Ecto neural progenitor cell (in vitro differentiated cells): ENCODE data around the gene CNTNAP2.

Source experiments
- DNase-seq: peaks from one replicate; pipeline ENCODE4 v3.0.0-alpha.2; 2018; ENCODE audit warnings: low spot score

Gene CNTNAP2

GRCh38 chr7:146606628-146607027, 490.0 kb downstream of the CNTNAP2 start:
- DNase-seq: no peak

- no peak for DNase-seq
Observed at GRCh38 chr7:146619641-146620040, 503.0 kb downstream of the CNTNAP2 start.

- DNase-seq: no peak
Observed at GRCh38 chr7:146626912-146627311, 510.3 kb downstream of the CNTNAP2 start.

- DNase-seq: no peak
Observed at GRCh38 chr7:146635205-146636032, 518.8 kb downstream of the CNTNAP2 start.

- DNase-seq: no peak
Observed at GRCh38 chr7:146636033-146636356, 519.4 kb downstream of the CNTNAP2 start.

GRCh38 chr7:146636581-146636980, 520.0 kb downstream of the CNTNAP2 start:
- no peak for DNase-seq

GRCh38 chr7:146639291-146639690, 522.7 kb downstream of the CNTNAP2 start:
- no peak for DNase-seq

- DNase-seq: no peak
Observed at GRCh38 chr7:146641491-146641890, 524.9 kb downstream of the CNTNAP2 start.

- DNase-seq: no peak
Observed at GRCh38 chr7:146645383-146645976, 528.9 kb downstream of the CNTNAP2 start.

- no peak for DNase-seq
Observed at GRCh38 chr7:146647445-146647844, 530.8 kb downstream of the CNTNAP2 start.

- DNase-seq: no peak
Observed at GRCh38 chr7:146652176-146652575, 535.6 kb downstream of the CNTNAP2 start.

- no peak for DNase-seq
Observed at GRCh38 chr7:146654048-146654447, 537.4 kb downstream of the CNTNAP2 start.

GRCh38 chr7:146655928-146656797, 539.6 kb downstream of the CNTNAP2 start:
- DNase-seq: no peak

- no peak for DNase-seq
Observed at GRCh38 chr7:146656988-146657387, 540.4 kb downstream of the CNTNAP2 start.

- no peak for DNase-seq
Observed at GRCh38 chr7:146658604-146659003, 542.0 kb downstream of the CNTNAP2 start.

GRCh38 chr7:146659732-146660131, 543.1 kb downstream of the CNTNAP2 start:
- DNase-seq: no peak

GRCh38 chr7:146660839-146661238, 544.2 kb downstream of the CNTNAP2 start:
- no peak for DNase-seq

GRCh38 chr7:146661435-146661834, 544.8 kb downstream of the CNTNAP2 start:
- no peak for DNase-seq

- DNase-seq: no peak
Observed at GRCh38 chr7:146661929-146662328, 545.3 kb downstream of the CNTNAP2 start.

GRCh38 chr7:146665023-146665422, 548.4 kb downstream of the CNTNAP2 start:
- no peak for DNase-seq

GRCh38 chr7:146670532-146670931, 553.9 kb downstream of the CNTNAP2 start:
- DNase-seq: no peak

GRCh38 chr7:146681487-146681886, 564.9 kb downstream of the CNTNAP2 start:
- DNase-seq: no peak

GRCh38 chr7:146683439-146683838, 566.8 kb downstream of the CNTNAP2 start:
- DNase-seq: no peak
